SK-N-SH (cell line): Measurements from ENCODE around the gene DOP1B.

ENCODE experiments used
- NRF1 ChIP-seq: IDR thresholded peaks from 2 replicates; pipeline ENCODE4 v1.6.1; 2012; ENCODE audit warnings: low read depth, mild to moderate bottlenecking, low read length
- SMC3 ChIP-seq: IDR thresholded peaks from 2 replicates; pipeline ENCODE4 v1.6.1; 2012; ENCODE audit warnings: low read depth, low read length, improper control_type of control experiment
- TEAD4 ChIP-seq: IDR thresholded peaks from 2 replicates; pipeline ENCODE4 v1.4.0; 2012; ENCODE audit warnings: mild to moderate bottlenecking, borderline replicate concordance; ENCODE audit not compliant: insufficient read depth
- YY1 ChIP-seq: IDR thresholded peaks from 2 replicates; pipeline ENCODE4 v1.4.0; 2012; ENCODE audit warnings: low read depth, mild to moderate bottlenecking
- TF ChIP-seq, protein P1 (sequence below): fragments of 200-600 bp; sonication (generic); IDR thresholded peaks from 2 replicates; pipeline ENCODE4 v1.6.1; 2017; ENCODE audit warnings: antibody characterized with exemption, mild to moderate bottlenecking, moderate library complexity
- TF ChIP-seq, protein P2 (sequence below): IDR thresholded peaks from 2 replicates; pipeline ENCODE4 v1.6.1; 2012; ENCODE audit warnings: mild to moderate bottlenecking, low read depth, low read length, moderate library complexity
- TF ChIP-seq, protein P3 (sequence below): IDR thresholded peaks from 2 replicates; pipeline ENCODE4 v1.4.0; 2012; ENCODE audit warnings: low read depth, borderline replicate concordance
- TF ChIP-seq, protein P4 (sequence below): IDR thresholded peaks from 2 replicates; pipeline ENCODE4 v1.4.0; 2012; ENCODE audit warnings: low read depth, borderline replicate concordance

DNA sequence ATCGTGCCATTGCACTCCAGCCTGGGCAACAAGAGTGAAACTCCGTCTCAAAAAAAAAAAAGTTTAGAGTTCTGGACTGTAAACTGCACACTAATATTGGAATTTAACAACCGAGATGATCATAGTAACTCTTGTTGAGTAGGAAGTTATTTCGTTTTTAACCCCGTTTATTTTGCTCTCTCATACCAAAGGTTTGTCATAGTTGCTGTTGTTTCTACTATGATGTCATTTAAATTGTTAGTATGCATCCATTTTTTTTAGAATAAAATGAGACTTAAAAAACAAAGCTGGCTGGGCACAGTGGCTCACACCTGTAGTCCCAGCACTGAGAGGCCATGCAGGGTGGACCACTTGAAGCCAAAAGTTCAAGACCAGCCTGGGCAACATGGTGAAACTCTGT is 49.3 kb downstream of the DOP1B start:
- TF ChIP-seq NRF1 (no peak), SMC3 (no peak), YY1 (no peak), TEAD4 (no peak)
- TF ChIP-seq, protein P1, sequence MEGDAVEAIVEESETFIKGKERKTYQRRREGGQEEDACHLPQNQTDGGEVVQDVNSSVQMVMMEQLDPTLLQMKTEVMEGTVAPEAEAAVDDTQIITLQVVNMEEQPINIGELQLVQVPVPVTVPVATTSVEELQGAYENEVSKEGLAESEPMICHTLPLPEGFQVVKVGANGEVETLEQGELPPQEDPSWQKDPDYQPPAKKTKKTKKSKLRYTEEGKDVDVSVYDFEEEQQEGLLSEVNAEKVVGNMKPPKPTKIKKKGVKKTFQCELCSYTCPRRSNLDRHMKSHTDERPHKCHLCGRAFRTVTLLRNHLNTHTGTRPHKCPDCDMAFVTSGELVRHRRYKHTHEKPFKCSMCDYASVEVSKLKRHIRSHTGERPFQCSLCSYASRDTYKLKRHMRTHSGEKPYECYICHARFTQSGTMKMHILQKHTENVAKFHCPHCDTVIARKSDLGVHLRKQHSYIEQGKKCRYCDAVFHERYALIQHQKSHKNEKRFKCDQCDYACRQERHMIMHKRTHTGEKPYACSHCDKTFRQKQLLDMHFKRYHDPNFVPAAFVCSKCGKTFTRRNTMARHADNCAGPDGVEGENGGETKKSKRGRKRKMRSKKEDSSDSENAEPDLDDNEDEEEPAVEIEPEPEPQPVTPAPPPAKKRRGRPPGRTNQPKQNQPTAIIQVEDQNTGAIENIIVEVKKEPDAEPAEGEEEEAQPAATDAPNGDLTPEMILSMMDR, result no peak
- TF ChIP-seq, protein P2, sequence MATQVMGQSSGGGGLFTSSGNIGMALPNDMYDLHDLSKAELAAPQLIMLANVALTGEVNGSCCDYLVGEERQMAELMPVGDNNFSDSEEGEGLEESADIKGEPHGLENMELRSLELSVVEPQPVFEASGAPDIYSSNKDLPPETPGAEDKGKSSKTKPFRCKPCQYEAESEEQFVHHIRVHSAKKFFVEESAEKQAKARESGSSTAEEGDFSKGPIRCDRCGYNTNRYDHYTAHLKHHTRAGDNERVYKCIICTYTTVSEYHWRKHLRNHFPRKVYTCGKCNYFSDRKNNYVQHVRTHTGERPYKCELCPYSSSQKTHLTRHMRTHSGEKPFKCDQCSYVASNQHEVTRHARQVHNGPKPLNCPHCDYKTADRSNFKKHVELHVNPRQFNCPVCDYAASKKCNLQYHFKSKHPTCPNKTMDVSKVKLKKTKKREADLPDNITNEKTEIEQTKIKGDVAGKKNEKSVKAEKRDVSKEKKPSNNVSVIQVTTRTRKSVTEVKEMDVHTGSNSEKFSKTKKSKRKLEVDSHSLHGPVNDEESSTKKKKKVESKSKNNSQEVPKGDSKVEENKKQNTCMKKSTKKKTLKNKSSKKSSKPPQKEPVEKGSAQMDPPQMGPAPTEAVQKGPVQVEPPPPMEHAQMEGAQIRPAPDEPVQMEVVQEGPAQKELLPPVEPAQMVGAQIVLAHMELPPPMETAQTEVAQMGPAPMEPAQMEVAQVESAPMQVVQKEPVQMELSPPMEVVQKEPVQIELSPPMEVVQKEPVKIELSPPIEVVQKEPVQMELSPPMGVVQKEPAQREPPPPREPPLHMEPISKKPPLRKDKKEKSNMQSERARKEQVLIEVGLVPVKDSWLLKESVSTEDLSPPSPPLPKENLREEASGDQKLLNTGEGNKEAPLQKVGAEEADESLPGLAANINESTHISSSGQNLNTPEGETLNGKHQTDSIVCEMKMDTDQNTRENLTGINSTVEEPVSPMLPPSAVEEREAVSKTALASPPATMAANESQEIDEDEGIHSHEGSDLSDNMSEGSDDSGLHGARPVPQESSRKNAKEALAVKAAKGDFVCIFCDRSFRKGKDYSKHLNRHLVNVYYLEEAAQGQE, result no peak
- TF ChIP-seq, protein P3, sequence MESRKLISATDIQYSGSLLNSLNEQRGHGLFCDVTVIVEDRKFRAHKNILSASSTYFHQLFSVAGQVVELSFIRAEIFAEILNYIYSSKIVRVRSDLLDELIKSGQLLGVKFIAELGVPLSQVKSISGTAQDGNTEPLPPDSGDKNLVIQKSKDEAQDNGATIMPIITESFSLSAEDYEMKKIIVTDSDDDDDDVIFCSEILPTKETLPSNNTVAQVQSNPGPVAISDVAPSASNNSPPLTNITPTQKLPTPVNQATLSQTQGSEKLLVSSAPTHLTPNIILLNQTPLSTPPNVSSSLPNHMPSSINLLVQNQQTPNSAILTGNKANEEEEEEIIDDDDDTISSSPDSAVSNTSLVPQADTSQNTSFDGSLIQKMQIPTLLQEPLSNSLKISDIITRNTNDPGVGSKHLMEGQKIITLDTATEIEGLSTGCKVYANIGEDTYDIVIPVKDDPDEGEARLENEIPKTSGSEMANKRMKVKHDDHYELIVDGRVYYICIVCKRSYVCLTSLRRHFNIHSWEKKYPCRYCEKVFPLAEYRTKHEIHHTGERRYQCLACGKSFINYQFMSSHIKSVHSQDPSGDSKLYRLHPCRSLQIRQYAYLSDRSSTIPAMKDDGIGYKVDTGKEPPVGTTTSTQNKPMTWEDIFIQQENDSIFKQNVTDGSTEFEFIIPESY, result no peak
- TF ChIP-seq, protein P4, sequence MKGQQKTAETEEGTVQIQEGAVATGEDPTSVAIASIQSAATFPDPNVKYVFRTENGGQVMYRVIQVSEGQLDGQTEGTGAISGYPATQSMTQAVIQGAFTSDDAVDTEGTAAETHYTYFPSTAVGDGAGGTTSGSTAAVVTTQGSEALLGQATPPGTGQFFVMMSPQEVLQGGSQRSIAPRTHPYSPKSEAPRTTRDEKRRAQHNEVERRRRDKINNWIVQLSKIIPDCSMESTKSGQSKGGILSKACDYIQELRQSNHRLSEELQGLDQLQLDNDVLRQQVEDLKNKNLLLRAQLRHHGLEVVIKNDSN, result no peak
